ENCODE data around the gene KPNB1.

The KPNB1 gene

GRCh38 chr17:47685556-47686275, 36.0 kb downstream of the KPNB1 start:
- TF ChIP-seq RAD21 (IDR thresholded peaks at IDR 0.05; ENCODE audit: low read depth) (no peak), TAF1 (IDR thresholded peaks at IDR 0.05; ENCODE audit: low read depth) (no peak), ZBTB7A (IDR thresholded peaks at IDR 0.05; ENCODE audit: low read depth) (no peak), FOXM1 (IDR thresholded peaks at IDR 0.05; ENCODE audit: borderline replicate concordance, low read depth) (no peak), EGR1 (IDR thresholded peaks at IDR 0.05) (no peak), MAX (IDR thresholded peaks at IDR 0.05) (no peak), USF1 (IDR thresholded peaks at IDR 0.05) (no peak), CREB1 (IDR thresholded peaks at IDR 0.05; ENCODE audit: low read depth) (no peak)

DNA sequence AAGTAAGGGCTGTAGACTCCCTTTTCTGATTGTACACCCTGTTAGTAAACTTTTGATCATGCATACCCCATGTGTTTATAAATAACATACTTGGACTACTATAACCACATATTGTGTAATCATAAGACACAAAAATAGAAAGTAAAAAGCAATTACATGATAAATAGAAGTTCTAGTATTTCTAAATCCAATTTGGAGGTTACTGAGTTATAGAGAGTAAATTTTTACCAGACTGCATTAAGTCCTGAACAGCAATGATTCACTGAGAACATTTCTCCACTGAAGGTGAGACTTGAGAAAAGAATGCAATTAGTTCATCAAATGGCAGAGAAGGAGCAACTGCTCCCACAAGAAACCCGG, 36.5 kb downstream of the KPNB1 start:
- TF ChIP-seq ZBTB7A (IDR thresholded peaks at IDR 0.05; ENCODE audit: low read depth) (no peak), MAX (IDR thresholded peaks at IDR 0.05) (no peak), TEAD4 (IDR thresholded peaks at IDR 0.05) (no peak), FOXM1 (IDR thresholded peaks at IDR 0.05; ENCODE audit: borderline replicate concordance, low read depth) (no peak), NFIC (IDR thresholded peaks at IDR 0.05) (no peak)

GRCh38 chr17:47686664-47687327, 37.1 kb downstream of the KPNB1 start:
- TF ChIP-seq REST (IDR thresholded peaks at IDR 0.05; ENCODE audit: low read depth) (no peak), CREB1 (IDR thresholded peaks at IDR 0.05; ENCODE audit: low read depth) (no peak), TEAD4 (IDR thresholded peaks at IDR 0.05) (no peak), EGR1 (IDR thresholded peaks at IDR 0.05) (no peak), MAX (IDR thresholded peaks at IDR 0.05) (no peak), USF1 (IDR thresholded peaks at IDR 0.05) (no peak), TAF1 (IDR thresholded peaks at IDR 0.05; ENCODE audit: low read depth) (no peak), ZBTB7A (IDR thresholded peaks at IDR 0.05; ENCODE audit: low read depth) (no peak), CEBPB (IDR thresholded peaks at IDR 0.05) (no peak), TCF12 (IDR thresholded peaks at IDR 0.05; ENCODE audit: low read depth) (no peak)

GRCh38 chr17:47687328-47687690, 37.6 kb downstream of the KPNB1 start:
- TF ChIP-seq FOXM1 (IDR thresholded peaks at IDR 0.05; ENCODE audit: borderline replicate concordance, low read depth) = no peak
- TF ChIP-seq ZBTB7A (IDR thresholded peaks at IDR 0.05; ENCODE audit: low read depth) = no peak
- no peak for TF ChIP-seq EGR1 (IDR thresholded peaks at IDR 0.05)
- no peak for TF ChIP-seq TEAD4 (IDR thresholded peaks at IDR 0.05)
- no peak for TF ChIP-seq USF1 (IDR thresholded peaks at IDR 0.05)
- TF ChIP-seq RAD21 (IDR thresholded peaks at IDR 0.05; ENCODE audit: low read depth) = no peak
- no peak for TF ChIP-seq MAX (IDR thresholded peaks at IDR 0.05)
- no peak for TF ChIP-seq CREB1 (IDR thresholded peaks at IDR 0.05; ENCODE audit: low read depth)
- no peak for TF ChIP-seq TCF12 (IDR thresholded peaks at IDR 0.05; ENCODE audit: low read depth)
- no peak for TF ChIP-seq REST (IDR thresholded peaks at IDR 0.05; ENCODE audit: low read depth)
- TF ChIP-seq TAF1 (IDR thresholded peaks at IDR 0.05; ENCODE audit: low read depth) = no peak
- TF ChIP-seq EP300 (IDR thresholded peaks at IDR 0.05; ENCODE audit: borderline replicate concordance) = no peak
- no peak for TF ChIP-seq CEBPB (IDR thresholded peaks at IDR 0.05)
- TF ChIP-seq NFIC (IDR thresholded peaks at IDR 0.05) = no peak
- no peak for TF ChIP-seq YY1 (IDR thresholded peaks at IDR 0.05; ENCODE audit: low read depth)

DNA sequence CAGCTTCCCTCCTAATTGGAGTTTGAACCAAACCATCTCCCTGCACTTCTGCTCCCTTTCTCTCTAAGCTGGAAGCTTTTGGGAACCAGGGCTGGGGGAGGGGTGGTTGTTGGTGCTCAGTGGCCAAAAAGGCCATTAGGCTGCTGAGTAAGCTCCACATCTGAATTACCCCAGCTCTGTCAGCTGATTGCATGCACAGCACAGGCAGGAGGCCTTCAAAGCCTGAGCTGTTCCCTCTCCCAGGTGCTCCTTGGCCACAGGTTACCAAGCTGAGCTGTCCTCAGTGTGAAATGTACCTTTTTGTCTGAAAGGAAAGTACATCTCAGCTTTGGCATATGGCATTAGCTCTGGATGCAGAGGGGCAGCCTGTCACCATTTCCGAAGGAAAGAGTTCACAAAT, 38.0 kb downstream of the KPNB1 start:
- TF ChIP-seq TEAD4 (IDR thresholded peaks at IDR 0.05) (no peak), MAX (IDR thresholded peaks at IDR 0.05) (no peak), FOXM1 (IDR thresholded peaks at IDR 0.05; ENCODE audit: borderline replicate concordance, low read depth) (no peak), REST (IDR thresholded peaks at IDR 0.05; ENCODE audit: low read depth) (no peak), YY1 (IDR thresholded peaks at IDR 0.05; ENCODE audit: low read depth) (no peak), TAF1 (IDR thresholded peaks at IDR 0.05; ENCODE audit: low read depth) (no peak), EGR1 (IDR thresholded peaks at IDR 0.05) (no peak), EP300 (IDR thresholded peaks at IDR 0.05; ENCODE audit: borderline replicate concordance) (no peak), NFIC (IDR thresholded peaks at IDR 0.05) (no peak), RAD21 (IDR thresholded peaks at IDR 0.05; ENCODE audit: low read depth) (no peak), TCF12 (IDR thresholded peaks at IDR 0.05; ENCODE audit: low read depth) (no peak), USF1 (IDR thresholded peaks at IDR 0.05) (no peak), ZBTB7A (IDR thresholded peaks at IDR 0.05; ENCODE audit: low read depth) (no peak), CREB1 (IDR thresholded peaks at IDR 0.05; ENCODE audit: low read depth) (no peak), CEBPB (IDR thresholded peaks at IDR 0.05) (no peak)

Measured in Ishikawa (cell line).